ENCODE results near the gene RPS6KA6.

Gene RPS6KA6

DNA sequence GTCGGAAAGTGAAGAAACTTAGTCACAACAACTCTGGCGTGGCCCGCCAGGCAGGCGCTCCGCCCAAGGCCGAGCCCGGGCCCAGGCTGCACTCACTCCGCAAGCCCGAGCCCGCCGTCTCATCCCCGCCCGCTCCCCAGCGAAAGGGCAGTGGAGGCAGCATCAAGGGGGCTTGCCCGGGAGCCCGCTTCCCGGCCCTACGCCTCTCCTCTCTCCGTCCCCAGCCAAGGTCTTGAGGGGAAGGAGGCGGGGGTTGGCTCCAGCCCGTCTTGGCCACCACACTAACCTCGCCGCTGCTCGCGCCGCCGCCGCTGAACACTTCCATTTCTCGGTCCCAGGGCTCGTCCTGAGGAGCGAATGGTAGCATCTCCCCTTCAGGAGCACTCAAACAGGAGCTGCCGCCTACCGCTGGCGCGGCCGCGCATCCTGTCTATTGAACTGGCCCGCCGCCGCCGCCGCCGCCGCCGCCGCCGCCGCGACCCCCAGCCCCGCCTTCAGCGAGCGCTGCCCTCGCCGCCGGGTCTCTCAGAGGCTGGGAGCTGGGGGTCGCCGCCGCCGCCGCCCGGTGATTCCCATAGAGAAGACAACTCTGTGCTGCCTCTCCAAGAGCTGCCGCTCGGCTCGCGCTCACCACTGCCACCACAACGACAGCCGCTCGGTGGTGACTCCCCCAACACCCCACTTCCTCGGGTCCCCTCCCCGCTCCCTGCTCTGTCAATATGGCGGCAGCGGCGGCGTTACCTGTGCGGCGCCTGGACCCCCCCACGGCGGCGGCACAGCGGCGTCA lies at the start of gene RPS6KA6:
TSS of gene RPS6KA6 (minus strand) at position 667 of the 787 bp plus-strand sequence. CDS start at position 367, 300 bp downstream.
- no peak for DNase-seq

DNA sequence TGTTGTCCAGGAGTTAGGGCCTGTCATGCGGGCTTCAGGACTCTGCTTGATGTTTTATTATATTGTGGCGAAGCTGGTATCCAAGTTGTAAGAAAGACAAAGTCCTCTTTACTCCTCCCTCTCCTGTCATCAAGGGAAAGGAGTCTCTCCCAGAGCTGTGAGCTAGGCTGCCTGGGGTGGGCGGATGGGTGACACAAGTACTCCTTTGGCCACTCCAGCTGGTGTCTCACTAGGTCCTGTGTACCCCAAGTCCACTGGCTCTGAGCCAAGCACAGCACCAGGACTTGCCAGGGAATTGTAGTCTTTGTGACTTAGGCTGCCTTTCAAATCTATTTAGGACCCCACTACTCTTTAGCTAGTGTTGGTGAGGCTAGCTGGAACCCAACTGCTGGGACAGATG lies 36.7 kb upstream of the RPS6KA6 start:
- no peak for DNase-seq

DNA sequence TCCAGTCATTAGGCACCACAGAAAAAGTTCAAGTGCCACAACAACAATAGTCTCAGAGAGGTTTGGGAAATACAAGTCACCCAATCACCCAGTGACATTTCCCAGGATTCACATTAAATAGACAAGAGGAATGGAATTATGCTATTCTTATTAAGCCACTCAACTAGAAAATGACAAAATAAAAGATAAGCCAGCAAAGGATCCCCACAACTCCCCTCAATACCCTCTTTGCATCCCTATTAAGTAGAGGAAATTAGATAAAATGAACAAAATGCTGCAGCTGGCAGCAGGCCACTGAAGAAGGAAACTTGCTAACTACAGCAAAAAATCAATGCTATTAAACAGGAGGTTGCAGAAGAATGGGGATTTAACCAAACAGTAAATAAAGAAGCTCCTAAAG lies 35.3 kb upstream of the RPS6KA6 start:
- DNase-seq = no peak

DNA sequence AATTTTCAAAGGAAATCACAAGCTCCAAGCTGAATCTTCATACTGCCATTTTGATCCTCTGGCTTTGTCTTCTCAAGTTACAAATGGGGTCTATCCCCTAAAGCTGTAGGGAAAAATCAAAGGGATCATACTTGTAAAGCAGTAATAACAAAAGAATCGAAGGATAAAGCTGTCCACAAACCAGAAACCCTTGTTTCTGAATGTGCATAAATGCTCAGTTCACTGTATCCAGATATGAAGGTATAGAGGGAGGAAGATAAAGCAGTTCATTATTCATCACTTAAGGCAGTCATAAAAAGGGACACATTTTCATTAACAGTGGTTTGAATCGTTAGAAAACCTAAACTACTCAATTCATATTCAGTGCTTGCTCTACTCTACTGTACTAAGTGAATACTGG lies 33.2 kb upstream of the RPS6KA6 start:
- DNase-seq = no peak

DNA sequence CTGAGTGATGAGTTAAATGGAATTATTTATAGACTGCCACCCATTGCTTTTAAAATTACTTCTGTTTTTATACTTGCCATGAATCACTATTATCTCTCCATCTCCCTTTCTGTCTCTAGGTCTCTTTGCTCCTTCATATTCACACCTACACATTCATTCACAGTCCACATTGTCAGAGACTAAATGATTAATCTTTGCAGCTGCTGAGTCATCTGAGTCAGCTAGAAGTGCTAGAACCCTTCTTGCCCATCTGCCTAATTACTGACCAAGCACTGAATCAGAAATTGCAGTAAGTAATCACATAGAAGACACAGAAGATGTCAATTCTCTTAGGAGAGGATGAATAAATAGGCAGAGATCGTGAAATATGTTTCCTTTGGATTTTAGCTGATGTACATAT lies 31.6 kb upstream of the RPS6KA6 start:
- DNase-seq = no peak

DNA sequence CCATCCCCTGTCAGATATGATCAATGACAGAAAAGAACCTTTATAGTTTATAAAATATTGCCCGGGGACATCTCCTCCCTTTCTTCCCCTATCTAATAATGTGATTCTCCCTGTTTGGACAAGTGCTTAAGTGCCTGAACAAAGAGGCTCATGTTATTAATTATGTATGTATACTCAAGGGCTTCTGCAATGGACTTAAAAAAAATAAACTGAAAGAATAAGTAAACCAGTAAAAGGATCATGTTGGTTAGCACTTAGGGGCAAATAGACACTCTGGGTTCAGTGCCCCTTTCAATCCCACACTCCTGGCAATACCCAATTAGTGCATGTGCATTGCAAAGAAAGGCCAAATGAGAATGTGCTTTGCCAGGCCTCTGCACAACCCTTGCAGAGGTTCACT lies 30.7 kb upstream of the RPS6KA6 start:
- DNase-seq = no peak

DNA sequence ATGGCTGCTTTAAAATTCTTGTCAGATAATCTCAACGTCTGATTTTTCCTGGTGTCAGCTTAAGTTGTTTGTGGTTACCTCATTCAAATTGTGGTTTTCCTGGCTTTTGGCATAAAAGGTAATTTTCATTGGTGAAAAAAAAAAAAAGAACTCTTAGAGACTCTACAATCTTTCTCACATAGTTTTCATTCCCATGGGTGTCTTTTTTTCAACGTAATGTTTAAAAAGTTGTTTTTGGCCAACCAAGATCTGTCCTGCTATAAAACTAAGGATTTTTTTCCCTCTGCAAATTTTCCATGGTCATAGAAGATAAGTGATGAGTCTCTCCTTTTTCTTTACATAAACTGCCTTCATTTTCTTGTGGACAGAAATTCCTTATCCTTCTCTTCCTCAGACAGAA lies 28.9 kb upstream of the RPS6KA6 start:
- DNase-seq = no peak

DNA sequence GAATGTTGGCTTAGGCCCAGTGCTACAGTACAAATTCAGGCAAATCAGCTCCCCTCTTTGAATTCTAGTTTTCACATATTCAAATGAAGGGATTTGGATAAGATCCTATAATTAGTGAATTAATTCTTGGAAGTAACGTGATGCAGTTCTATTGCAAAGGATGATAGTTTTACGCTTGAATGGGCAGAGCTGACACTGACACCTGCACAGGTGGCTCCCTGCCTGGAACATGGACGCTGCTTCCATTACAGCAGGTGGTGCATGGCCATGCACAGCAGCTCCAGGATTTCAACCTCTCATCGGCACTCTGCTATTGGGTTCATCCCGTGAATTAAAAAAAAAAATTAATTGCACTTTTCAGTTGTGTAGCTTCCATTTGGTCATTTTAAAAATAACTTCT lies 28.4 kb upstream of the RPS6KA6 start:
- DNase-seq = no peak

DNA sequence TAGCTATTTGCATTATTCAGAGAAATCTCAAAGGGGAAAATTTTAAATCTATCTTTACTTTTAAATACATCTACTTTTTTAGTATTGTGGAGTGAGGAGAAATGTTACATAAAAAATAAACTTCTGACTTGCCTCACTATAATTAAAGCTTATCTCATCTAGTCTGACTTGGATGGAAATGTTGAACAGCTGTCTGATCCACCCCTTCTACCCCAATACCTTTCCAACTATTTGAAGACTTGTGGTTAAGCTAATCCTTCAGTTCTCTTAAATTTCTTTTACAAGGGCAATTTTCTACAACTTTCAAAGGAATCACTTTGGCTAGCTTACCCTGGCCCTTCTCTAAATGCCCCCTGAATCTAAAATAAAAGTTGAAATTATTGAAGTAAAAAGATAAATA lies 17.3 kb upstream of the RPS6KA6 start:
- DNase-seq = no peak

DNA sequence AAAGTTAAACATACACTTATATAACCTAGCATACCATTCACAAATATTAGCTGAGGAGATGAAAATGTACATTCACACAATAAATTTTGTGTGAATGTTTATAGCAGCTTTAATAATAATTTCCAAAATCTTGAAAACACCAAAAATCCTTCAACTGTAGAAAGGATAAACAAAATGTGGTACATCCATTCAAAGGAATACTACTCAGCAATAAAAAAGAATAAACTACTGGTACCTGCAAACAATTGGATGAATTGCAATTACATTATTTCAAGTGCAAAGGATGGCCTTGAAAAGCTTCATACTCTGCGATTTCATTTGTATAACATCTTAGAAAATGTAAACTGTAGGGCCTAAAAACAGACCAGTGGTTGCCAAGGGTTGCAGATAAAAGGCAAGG lies 11.7 kb upstream of the RPS6KA6 start:
- no peak for DNase-seq

DNA sequence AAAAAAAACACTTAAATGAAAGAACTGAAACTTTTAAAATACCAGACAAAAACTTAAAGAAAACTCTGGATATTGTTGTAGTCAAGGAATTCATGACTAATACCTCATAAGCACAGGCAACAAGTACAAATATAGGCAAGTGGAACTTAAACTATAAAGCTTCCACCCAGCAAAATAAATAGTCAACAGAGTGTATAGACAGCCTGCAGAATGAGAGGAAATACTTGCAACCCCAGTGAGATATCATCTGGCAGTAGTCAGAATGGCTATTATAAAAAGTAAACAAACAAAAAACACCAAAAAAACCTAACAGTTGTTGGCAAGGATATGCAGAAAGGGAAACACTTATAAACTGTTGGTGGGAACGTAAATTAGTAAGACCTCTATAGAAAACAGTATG lies 9.6 kb upstream of the RPS6KA6 start:
- no peak for DNase-seq

DNA sequence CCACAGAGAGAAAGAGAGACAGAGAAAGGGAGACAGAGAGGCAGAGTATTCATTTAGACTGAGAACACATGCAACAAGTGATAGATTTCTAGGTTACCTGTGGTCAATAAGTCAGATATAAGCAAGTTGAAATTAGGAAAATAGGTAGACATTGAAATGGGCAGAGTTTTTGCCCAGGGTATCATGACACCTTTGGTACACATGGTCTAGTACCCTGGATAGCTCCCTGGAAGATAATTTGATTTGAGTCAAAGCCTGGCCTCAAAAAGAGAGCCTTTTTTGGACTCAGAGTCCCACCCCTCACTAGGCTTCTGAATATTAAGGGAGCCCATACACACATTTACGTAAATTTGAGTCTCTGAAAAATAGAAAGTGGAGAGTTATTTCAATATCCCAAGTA lies 4.0 kb upstream of the RPS6KA6 start:
- DNase-seq = no peak

DNA sequence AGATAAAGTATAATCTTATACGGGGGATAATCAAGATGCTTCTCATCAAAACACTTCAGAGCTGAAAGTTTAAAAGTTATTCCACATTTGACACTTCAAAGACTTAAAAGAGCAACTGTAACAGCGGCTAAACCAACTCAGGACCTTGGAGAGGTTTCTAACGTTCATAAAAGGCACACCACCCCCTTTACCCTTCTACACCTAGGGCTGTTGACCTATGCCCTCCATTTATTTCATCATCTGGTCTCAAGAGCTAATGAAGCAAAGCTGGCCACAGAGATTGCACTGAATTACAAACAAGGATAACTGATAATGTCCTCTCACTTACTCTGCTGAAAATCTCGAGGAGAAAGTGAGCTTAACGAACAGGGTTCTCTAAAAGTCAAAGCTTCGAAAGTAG lies 1.1 kb upstream of the RPS6KA6 start:
- DNase-seq = no peak

DNA sequence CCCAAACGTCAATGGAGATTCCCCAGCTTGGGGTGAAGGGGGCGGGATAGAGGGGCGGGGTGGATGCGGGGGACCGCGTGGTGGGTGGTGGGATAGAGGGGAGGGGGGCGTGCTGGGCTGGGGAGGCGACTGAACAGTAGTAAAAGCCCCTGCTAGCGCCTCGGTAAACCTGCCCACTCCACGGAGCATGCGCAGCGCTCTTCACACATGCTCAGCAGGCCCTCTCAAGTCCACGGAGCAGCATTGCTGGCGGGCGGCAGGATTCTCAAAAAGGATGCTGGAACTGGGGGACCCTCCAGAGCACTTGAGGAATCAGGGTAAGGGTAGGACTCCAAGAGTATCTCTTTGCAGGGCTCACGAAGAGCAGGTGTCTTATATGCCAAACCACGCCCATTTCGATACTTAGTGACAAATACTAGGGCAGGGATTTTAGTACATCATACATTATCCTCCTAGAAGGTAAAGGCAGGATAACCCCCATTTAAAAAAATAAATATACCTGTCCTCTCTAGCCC lies 378 bp upstream of the RPS6KA6 start:
- no peak for DNase-seq

DNA sequence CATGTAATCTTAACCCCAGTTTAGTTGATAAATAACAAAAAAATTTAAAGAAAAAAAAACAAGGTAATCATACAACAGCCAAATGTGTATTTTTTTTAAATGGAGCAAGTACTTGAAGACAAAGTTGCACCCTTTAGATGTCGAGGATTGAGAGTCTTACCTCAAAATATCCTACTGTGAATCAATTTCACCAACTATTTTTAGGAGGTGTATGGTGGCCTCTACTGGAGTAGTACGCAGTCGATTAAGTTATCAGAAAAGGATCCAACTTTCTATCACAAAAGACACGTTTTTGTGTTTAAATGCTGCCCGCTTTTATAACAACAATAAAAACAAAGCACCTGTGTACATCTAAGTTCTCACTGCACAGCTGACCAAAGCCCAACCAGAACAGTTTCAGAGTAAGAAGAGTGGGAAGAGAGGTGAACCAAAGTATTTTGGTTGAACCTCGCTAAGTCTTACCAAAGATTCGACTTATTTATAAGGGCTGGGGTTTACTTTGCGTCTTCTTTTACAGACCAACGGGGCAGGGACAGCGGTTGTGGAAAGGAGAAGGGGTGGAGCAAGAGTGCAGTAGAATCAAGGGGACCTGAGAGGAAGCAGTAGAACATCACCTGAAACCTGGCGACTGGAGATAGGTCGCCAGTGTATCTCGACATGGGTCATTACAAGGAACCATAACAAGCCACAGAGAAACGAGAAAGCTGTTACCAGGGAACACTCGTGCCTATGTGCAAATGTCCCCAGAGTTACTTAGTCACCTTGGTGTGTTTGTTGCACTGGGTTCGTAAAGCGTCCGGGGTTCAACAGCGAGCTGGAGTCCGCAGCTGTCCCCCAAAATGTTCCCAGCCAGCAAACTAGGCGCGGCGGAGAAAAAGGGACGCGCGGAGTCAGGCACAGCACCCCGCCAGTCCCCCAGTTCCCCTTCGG lies 1.1 kb downstream of the RPS6KA6 start:
- no peak for DNase-seq

DNA sequence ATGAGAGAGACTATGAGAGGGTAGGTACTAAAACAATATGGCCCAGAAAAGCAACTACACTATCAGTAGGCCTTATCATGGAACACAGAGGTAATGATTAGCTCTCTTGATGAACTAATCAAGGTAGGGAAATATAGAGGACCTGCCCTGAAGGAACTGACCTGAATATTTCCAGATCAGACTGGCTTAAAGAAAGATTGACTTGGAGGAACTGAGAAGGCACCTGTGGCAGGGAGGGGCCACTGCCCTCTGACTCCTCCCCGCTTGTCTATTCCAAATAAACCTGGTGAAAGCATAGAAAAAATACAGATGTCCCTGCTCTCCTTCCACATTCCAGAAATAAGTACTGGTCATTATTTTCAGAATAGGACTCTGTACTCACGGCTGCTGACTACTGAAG lies 5.5 kb downstream of the RPS6KA6 start:
- no peak for DNase-seq

DNA sequence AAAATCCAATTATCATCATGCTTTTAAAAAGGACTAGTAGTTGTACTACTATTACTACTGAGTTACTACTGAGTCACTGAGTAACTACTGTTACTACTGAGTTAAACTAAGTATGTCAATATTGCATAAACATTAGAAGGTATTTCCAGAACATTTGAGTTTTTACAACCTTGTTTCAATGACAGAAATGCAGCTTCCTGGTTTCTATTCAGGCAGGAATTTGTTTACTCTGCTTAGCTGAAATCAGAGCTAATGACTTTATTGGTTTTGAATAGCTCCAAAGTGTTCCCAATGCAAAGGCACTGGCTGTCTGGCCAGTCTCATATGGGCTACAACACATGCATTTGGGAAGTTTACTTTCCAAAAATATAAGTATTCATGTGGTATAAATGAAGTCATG lies 12.0 kb downstream of the RPS6KA6 start:
- DNase-seq = no peak

DNA sequence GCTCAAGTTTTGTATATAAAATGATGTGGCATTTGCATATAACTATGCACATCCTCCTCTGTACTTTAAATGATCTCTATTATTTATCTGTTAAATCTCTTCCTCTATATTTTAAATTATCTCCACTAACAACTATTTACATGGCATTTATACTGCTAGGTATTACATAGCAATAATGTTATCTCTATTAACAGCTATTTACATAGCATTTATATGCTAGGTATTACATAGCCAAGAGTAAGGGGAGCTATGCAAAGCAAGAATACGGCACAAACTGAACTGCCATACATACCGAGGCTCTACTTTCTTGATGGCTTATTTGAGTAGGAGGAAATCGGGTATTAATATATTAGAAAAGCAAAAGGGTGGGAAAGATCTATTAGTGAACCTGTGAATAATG lies 12.7 kb downstream of the RPS6KA6 start:
- DNase-seq = no peak

DNA sequence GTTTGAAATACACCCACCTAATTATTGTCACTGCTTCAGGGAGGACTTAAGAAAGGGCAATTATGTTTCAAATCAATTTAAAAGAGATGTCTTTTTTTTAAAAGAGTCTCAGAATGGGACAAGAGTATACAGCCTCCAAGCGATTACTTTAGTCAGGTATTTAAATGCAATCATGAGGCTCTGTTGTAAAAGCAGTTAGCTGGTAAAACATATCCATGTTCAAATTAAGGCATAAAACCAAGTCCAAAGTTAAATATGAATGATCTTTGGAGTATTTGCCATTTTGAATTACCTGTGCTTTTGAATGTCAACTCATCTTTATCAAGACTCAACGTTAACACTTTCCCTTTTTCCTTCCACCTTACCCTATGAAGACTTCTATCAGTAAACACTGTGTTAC lies 13.7 kb downstream of the RPS6KA6 start:
- DNase-seq = no peak

DNA sequence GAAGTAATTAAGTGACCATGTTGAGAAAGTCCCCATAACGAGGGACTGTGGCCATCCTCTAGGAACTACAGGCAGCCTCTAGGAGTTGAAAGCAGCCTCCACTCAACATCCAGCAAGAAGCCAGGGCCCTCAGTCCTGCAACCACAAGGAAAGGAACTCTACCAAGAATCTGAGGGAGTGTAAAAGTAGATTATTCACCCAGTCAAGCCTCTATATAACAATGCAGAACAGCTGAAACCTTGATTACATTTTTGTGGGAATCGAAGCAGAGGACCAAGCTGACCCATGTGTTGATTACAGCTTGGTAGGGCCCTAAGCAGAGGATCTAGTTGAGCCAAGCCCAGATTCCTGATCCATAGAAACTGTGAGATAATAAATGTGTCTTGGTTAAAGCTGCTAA lies 17.1 kb downstream of the RPS6KA6 start:
- no peak for DNase-seq

DNA sequence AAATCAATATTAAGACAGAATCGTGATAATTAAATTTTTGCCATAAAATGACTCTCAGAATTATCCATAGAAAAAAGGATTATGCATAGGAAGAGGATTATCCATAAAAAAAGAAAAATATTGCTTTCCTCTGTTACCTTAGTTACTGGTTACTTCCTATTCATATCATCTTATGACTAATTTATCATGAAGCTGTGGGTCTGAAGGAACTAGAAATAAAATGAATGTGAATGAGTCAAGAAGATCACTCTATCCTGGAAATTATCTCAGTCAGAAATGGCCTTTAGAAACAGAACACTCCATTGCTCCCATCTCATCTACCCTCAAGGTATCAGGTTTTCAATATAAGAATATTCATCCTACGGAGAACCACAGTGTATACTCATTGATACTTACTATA lies 19.4 kb downstream of the RPS6KA6 start:
- no peak for DNase-seq

DNA sequence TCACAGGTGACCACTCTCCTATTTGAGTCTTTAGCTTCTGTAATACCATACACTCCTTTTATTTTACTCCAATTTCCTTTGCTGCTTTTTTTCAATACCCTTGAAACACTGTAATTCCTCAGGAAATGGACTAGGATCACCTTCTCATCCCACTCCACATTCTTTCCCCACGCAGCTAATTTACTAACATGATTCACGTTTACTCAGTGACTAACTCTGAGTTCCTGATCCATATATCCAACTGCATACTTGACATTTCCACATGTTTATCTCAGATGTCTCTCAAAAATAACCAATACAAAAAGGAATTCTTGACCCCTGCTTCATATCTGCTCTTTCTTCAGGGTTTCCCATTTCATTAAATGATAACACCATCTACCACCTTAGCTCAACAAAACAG lies 19.9 kb downstream of the RPS6KA6 start:
- DNase-seq = no peak

DNA sequence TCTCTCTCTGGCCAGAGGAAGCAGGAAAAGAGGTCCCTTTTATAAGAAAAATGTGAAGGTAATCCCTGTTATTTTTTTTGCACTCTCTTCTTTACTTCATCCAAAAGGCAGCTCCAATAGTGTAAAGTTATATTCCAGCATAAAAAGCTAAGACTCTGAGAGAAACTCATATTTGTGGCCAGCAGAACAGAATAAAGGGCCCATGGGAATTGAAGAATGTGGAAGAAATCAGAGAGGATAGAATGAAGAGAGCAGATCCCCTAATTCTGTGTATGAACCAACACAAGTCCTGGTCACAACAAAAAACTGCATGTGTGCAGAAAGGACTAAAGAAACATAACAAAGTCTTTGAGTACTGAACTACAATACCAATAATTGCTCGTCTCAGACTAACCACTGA lies 22.3 kb downstream of the RPS6KA6 start:
- DNase-seq = no peak

DNA sequence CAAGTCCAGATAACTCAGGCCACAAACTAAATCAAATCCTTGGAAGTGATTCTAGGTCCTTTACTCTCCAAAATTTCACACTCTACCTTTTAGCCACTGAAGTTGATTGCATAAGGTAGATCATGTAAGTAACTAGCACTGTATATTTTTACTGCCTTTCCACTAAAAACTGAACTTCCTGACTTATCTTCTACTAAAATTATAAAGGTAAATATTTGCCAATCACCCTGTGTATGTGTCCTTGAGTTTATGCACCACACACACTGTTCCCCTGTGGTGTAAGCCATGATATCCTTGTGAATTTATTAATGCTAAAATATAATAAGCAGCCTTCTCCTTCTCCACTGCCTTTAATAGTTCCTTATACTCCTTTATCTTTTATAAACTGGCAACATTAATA lies 25.6 kb downstream of the RPS6KA6 start:
- no peak for DNase-seq
